ENCODE data around the gene SOBP.

DNA sequence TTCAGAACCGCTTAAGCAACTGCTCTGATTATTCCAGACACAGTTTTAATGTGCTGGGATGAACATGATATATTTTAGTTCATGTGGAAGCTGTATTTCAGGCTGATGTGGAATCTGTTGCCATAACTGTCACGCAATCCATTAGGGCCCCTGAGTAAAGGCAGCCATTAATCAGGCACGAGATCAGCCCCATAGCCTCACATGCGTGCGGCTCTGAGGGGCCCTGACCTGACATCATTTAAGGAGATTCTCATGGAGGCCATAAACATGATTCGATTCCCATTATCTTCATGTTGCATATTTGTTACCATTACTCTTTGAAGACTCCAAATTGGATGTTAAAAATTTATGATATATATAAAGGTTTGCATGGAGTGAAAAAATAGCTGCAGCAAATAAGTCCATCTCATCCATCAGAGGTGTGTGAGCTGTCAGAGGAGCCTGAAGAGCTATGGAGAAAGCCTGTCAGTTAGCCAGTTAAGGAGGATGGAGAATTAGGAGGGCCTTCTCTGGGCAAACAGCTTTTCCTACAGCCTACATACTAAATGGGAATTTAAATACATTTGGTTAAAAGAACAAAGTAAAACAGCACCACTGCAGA, 89.6 kb downstream of the SOBP start:
- no peak for TF ChIP-seq CTCF (IDR thresholded peaks at IDR 0.05; ENCODE audit: low read depth, low read length)
- no peak for TF ChIP-seq EZH2phosphoT487 (IDR thresholded peaks at IDR 0.05; ENCODE audit: low read depth)
